Measurements from ENCODE around the gene MACROD1. TPM values are rescaled to one million over a fixed set of nuclear protein-coding genes. Genes with fewer than 3 reads are reported as not detected.

MACROD1 gene
- total RNA-seq, 4 donors from 2014 or later = 28.8 to 70.7 (median 33.7) TPM

DNA sequence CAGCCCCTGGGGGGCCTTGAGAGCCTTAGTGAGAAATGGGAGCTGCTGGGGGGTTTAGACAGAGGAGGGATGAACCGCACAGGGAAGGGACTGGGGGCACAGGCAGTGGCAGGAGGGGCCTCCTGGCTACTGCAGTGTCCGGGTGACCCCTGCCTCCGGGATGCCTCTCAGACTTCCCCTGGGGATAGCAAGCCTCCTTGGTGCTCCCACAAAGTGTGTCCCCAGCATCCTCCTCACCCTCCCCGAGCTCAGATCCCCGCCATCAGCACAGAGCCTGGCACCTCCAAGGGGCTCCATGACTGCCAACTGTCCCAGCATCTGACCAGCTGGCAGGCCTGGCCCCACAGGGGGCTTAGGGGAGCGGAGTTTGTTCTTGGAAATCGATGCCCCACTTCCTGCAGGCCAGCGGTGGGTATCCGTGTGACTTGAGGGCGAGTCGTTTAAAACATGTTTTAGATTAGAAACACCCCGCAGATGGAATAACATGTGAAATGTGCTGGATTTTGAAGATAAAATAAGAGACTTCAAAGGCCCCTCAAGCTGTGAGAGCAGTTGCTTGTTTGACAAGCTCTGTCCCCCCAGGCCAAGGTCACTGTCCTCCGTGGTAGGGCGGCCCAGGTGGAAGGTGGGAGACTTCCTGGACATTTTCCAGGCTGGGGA is 143.7 kb downstream of the MACROD1 start:
- H3K4me3 ChIP-seq = no peak overlapping the region
- no peak overlapping the region for H3K27ac ChIP-seq (replicated peaks in 1 of 4)
- WGBS = 86% methylated on average over 14 of the region's 14 CpGs
- no peak for DNase-seq (ENCODE audit: extremely low spot score)
- peaks cover 0 to 21% (median 0%) of the 10 kb centered on the region in 4 donors for H3K4me1 ChIP-seq
- intact Hi-C loops (cut with DNase I) = no loop called here
- no peaks in the 10 kb centered on the region for H3K27me3 ChIP-seq
- no peaks in the 10 kb centered on the region for H3K9me3 ChIP-seq
- H3K36me3 ChIP-seq = no peaks in the 10 kb centered on the region
- TF ChIP-seq POLR2AphosphoS5 (IDR thresholded peaks at IDR 0.05) = no peak
- TF ChIP-seq CTCF (IDR thresholded peaks at IDR 0.05) = no peak
- no peak for TF ChIP-seq POLR2A (IDR thresholded peaks at IDR 0.05; ENCODE audit: low read depth)
- no peak for TF ChIP-seq EP300 (IDR thresholded peaks at IDR 0.05)

DNA sequence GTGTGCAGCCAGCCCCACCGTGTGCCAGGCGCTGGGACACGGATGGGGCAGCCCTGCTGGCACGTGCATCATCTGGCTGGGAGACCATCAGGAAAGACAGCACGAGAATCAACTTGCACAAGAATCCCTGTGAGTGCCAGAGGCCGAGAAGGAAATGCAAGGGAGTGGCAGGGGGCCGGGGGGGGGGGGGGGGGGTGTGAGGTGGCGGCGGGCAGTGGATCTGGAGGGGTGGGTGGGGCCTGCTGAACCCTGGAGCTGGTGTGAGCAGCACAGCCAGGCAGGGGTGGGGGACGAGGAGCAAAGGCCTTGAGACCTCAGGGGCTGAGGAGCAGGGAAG is 144.2 kb downstream of the MACROD1 start:
- no peaks in the 10 kb centered on the region for H3K9me3 ChIP-seq
- DNase-seq (ENCODE audit: extremely low spot score) = no peak
- peaks cover 0 to 21% (median 0%) of the 10 kb centered on the region in 4 donors for H3K4me1 ChIP-seq
- intact Hi-C loops (cut with DNase I) = no loop called here
- H3K4me3 ChIP-seq = no peak overlapping the region
- no peak for TF ChIP-seq CTCF (IDR thresholded peaks at IDR 0.05)
- TF ChIP-seq EP300 (IDR thresholded peaks at IDR 0.05) = no peak
- TF ChIP-seq POLR2AphosphoS5 (IDR thresholded peaks at IDR 0.05) = no peak
- no peak for TF ChIP-seq POLR2A (IDR thresholded peaks at IDR 0.05; ENCODE audit: low read depth)
- WGBS = 66% methylated on average over 7 of the region's 10 CpGs
- no peaks in the 10 kb centered on the region for H3K36me3 ChIP-seq
- H3K27ac ChIP-seq (replicated peaks in 1 of 4) = no peak overlapping the region
- no peaks in the 10 kb centered on the region for H3K27me3 ChIP-seq

GRCh38 chr11:64020976-64021756 is 144.7 kb downstream of the MACROD1 start:
- TF ChIP-seq POLR2AphosphoS5 (IDR thresholded peaks at IDR 0.05) (no peak), POLR2A (IDR thresholded peaks at IDR 0.05; ENCODE audit: low read depth) (no peak), CTCF (IDR thresholded peaks at IDR 0.05) (no peak)
- WGBS = 87% methylated on average over 17 of the region's 22 CpGs
- no peaks in the 10 kb centered on the region for H3K27me3 ChIP-seq
- H3K9me3 ChIP-seq = no peaks in the 10 kb centered on the region
- no peaks in the 10 kb centered on the region for H3K36me3 ChIP-seq
- H3K4me1 ChIP-seq = peaks cover 0 to 21% (median 0%) of the 10 kb centered on the region in 4 donors
- no peak for DNase-seq (ENCODE audit: extremely low spot score)
- H3K4me3 ChIP-seq = no peak overlapping the region
- intact Hi-C loops (cut with DNase I) = no loop called here
- H3K27ac ChIP-seq (replicated peaks in 1 of 4) = no peak overlapping the region

GRCh38 chr11:64019106-64020037 is 146.5 kb downstream of the MACROD1 start:
- H3K36me3 ChIP-seq = no peaks in the 10 kb centered on the region
- peaks cover 0 to 21% (median 0%) of the 10 kb centered on the region in 4 donors for H3K4me1 ChIP-seq
- H3K27me3 ChIP-seq = no peaks in the 10 kb centered on the region
- no peaks in the 10 kb centered on the region for H3K9me3 ChIP-seq
- 87% methylated on average over 22 of the region's 27 CpGs for WGBS
- H3K4me3 ChIP-seq = no peak overlapping the region
- no peak overlapping the region for H3K27ac ChIP-seq (replicated peaks in 1 of 4)
- no peak for TF ChIP-seq CTCF (IDR thresholded peaks at IDR 0.05)
- no peak for TF ChIP-seq POLR2A (IDR thresholded peaks at IDR 0.05; ENCODE audit: low read depth)
- TF ChIP-seq EP300 (IDR thresholded peaks at IDR 0.05) = no peak
- TF ChIP-seq POLR2AphosphoS5 (IDR thresholded peaks at IDR 0.05) = no peak
- intact Hi-C loops (cut with DNase I) = no loop called here
- no peak for DNase-seq (ENCODE audit: extremely low spot score)

All from esophagus muscularis mucosa (tissue), 4 donors.